Muscle layer of duodenum (tissue), 2 donors: ENCODE results near the gene DCUN1D5.

Source experiments
- H3K27ac ChIP-seq: one replicate; pipeline ENCODE4 v1.7.0; 2013; ENCODE audit warnings: mild to moderate bottlenecking, low read length
- H3K27me3 ChIP-seq: one replicate; pipeline ENCODE4 v1.7.0; 2013; ENCODE audit warnings: low read depth, mild to moderate bottlenecking, control low read depth, low read length
- H3K36me3 ChIP-seq, 2 donors: one replicate each; pipeline ENCODE4 v1.7.0; 2013; ENCODE audit warnings: low read length in 2 of 2, control low read depth in 1 of 2, mild to moderate bottlenecking in 1 of 2; ENCODE audit not compliant: insufficient read depth in 2 of 2, control insufficient read depth in 1 of 2
- H3K4me1 ChIP-seq, 2 donors: one replicate each; pipeline ENCODE4 v1.7.0; 2013; ENCODE audit warnings: low read length in 2 of 2, mild to moderate bottlenecking in 2 of 2, control low read depth in 1 of 2, moderate library complexity in 1 of 2; ENCODE audit not compliant: insufficient read depth in 2 of 2, control insufficient read depth in 1 of 2
- H3K4me3 ChIP-seq, 2 donors: one replicate each; pipeline ENCODE4 v1.7.0; 2013; ENCODE audit warnings: low read length in 2 of 2, low read depth in 1 of 2, mild to moderate bottlenecking in 1 of 2
- H3K9me3 ChIP-seq, 2 donors: one replicate each; pipeline ENCODE4 v1.7.0; 2013; ENCODE audit warnings: low read length in 2 of 2, control low read depth in 1 of 2, mild to moderate bottlenecking in 1 of 2; ENCODE audit not compliant: control insufficient read depth in 1 of 2
- donor health status: healthy.

Gene DCUN1D5

GRCh38 chr11:103086461-103086860 lies 5.5 kb downstream of the DCUN1D5 start:
- peaks cover 0 to 16% of the 10 kb centered on the region in 2 donors for H3K4me1 ChIP-seq
- H3K4me3 ChIP-seq: no peak overlapping the region
- H3K36me3 ChIP-seq: peaks cover 4 to 8% of the 10 kb centered on the region in 2 donors
- H3K27me3 ChIP-seq: no peaks in the 10 kb centered on the region
- H3K27ac ChIP-seq: no peak overlapping the region
- no peaks in the 10 kb centered on the region for H3K9me3 ChIP-seq

GRCh38 chr11:103085758-103086365 lies 6.1 kb downstream of the DCUN1D5 start:
- H3K27ac ChIP-seq: no peak overlapping the region
- H3K4me1 ChIP-seq: peaks cover 0 to 13% of the 10 kb centered on the region in 2 donors
- H3K4me3 ChIP-seq: no peak overlapping the region
- no peaks in the 10 kb centered on the region for H3K27me3 ChIP-seq
- no peaks in the 10 kb centered on the region for H3K9me3 ChIP-seq
- H3K36me3 ChIP-seq: peaks cover 4 to 8% of the 10 kb centered on the region in 2 donors

DNA sequence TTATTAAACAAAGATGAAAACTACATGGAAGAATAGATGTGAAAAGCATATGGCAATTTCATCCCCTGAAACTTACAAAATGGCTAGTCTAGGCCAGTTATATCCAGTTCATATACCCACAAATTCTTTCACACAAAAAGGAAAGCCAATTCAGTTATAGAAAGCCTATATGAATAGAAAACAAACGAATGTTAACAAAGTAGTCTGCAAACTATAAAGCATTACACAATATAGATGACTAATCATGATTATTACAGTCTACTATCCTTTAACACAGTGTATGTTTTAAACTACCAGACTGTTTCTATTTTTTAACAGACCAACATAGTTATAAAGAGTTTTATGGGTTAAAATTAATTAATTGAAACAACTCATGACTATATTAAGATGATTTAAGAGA lies 12.1 kb downstream of the DCUN1D5 start:
- no peaks in the 10 kb centered on the region for H3K9me3 ChIP-seq
- no peaks in the 10 kb centered on the region for H3K27me3 ChIP-seq
- H3K36me3 ChIP-seq: peaks cover 10 to 43% of the 10 kb centered on the region in 2 donors
- H3K4me3 ChIP-seq: no peak overlapping the region
- no peak overlapping the region for H3K27ac ChIP-seq
- H3K4me1 ChIP-seq: no peaks in the 10 kb centered on the region

GRCh38 chr11:103078710-103079109 lies 13.2 kb downstream of the DCUN1D5 start:
- Histone ChIP-seq H3K36me3 (peaks cover 10 to 43% of the 10 kb centered on the region in 2 donors), H3K4me1 (no peaks in the 10 kb centered on the region), H3K4me3 (no peak overlapping the region), H3K27me3 (no peaks in the 10 kb centered on the region), H3K9me3 (no peaks in the 10 kb centered on the region), H3K27ac (no peak overlapping the region)

GRCh38 chr11:103077554-103077953 lies 14.4 kb downstream of the DCUN1D5 start:
- H3K4me3 ChIP-seq: no peak overlapping the region
- no peaks in the 10 kb centered on the region for H3K27me3 ChIP-seq
- H3K4me1 ChIP-seq: no peaks in the 10 kb centered on the region
- H3K27ac ChIP-seq: no peak overlapping the region
- H3K36me3 ChIP-seq: peaks cover 7 to 43% of the 10 kb centered on the region in 2 donors
- no peaks in the 10 kb centered on the region for H3K9me3 ChIP-seq

- Histone ChIP-seq H3K36me3 (peaks cover 6 to 35% of the 10 kb centered on the region in 2 donors), H3K4me3 (no peak overlapping the region), H3K9me3 (no peaks in the 10 kb centered on the region), H3K27me3 (no peaks in the 10 kb centered on the region), H3K27ac (no peak overlapping the region), H3K4me1 (no peaks in the 10 kb centered on the region)
Observed at GRCh38 chr11:103076361-103076760, 15.6 kb downstream of the DCUN1D5 start.

GRCh38 chr11:103071008-103071407 lies 21.0 kb downstream of the DCUN1D5 start:
- no peak overlapping the region for H3K4me3 ChIP-seq
- no peaks in the 10 kb centered on the region for H3K9me3 ChIP-seq
- H3K27me3 ChIP-seq: no peaks in the 10 kb centered on the region
- peaks cover 0 to 4% of the 10 kb centered on the region in 2 donors for H3K4me1 ChIP-seq
- H3K27ac ChIP-seq: no peak overlapping the region
- H3K36me3 ChIP-seq: no peaks in the 10 kb centered on the region

GRCh38 chr11:103070142-103070541 lies 21.8 kb downstream of the DCUN1D5 start:
- Histone ChIP-seq H3K4me1 (peaks cover 0 to 4% of the 10 kb centered on the region in 2 donors), H3K27me3 (no peaks in the 10 kb centered on the region), H3K27ac (no peak overlapping the region), H3K4me3 (no peak overlapping the region), H3K36me3 (no peaks in the 10 kb centered on the region), H3K9me3 (no peaks in the 10 kb centered on the region)

DNA sequence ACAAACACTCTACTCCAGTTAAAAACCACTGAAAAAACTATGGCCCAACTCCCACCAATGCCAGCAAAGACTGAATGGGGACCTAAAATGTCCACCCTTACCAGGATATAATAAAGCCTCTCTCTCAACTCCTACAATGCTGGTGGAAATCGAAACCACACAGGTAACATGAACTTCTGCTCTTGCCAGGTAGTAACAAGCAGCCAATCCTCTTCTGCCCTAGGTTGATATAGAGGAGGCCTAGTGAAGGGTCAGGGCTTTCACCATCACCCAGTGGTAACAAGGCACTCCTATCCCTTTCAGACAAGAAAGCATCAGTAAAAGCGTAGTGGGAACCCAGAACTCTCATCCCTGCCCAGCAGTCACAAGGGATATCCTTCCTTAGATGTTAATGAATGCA lies 22.6 kb downstream of the DCUN1D5 start:
- Histone ChIP-seq H3K4me3 (no peak overlapping the region), H3K27ac (no peak overlapping the region), H3K4me1 (peaks cover 0 to 4% of the 10 kb centered on the region in 2 donors), H3K9me3 (no peaks in the 10 kb centered on the region), H3K36me3 (no peaks in the 10 kb centered on the region), H3K27me3 (no peaks in the 10 kb centered on the region)

GRCh38 chr11:103067118-103067517 lies 24.8 kb downstream of the DCUN1D5 start:
- peaks cover 5 to 7% of the 10 kb centered on the region in 2 donors for H3K36me3 ChIP-seq
- no peak overlapping the region for H3K4me3 ChIP-seq
- peaks cover 0 to 4% of the 10 kb centered on the region in 2 donors for H3K4me1 ChIP-seq
- no peaks in the 10 kb centered on the region for H3K27me3 ChIP-seq
- no peaks in the 10 kb centered on the region for H3K9me3 ChIP-seq
- H3K27ac ChIP-seq: no peak overlapping the region

- H3K27ac ChIP-seq: no peak overlapping the region
- no peak overlapping the region for H3K4me3 ChIP-seq
- no peaks in the 10 kb centered on the region for H3K9me3 ChIP-seq
- no peaks in the 10 kb centered on the region for H3K27me3 ChIP-seq
- no peaks in the 10 kb centered on the region for H3K4me1 ChIP-seq
- H3K36me3 ChIP-seq: peaks cover 10 to 13% of the 10 kb centered on the region in 2 donors
Observed at GRCh38 chr11:103061656-103062055, 30.3 kb downstream of the DCUN1D5 start.
